ENCODE data around the gene CACNA2D2.

Gene CACNA2D2

GRCh38 chr3:50393061-50393460 lies 110.4 kb downstream of the CACNA2D2 start:
- Mint-ChIP-seq H3K9me3 (no peaks in the 10 kb centered on the region), H3K4me1 (peaks cover 27% of the 10 kb centered on the region), H3K27ac (peak overlapping the region; percentile 43), H3K36me3 (no peaks in the 10 kb centered on the region), H3K4me3 (no peak overlapping the region)
- DNase-seq (ENCODE audit: low spot score in 2 of 2) (no peak), ATAC-seq (no peak)

DNA sequence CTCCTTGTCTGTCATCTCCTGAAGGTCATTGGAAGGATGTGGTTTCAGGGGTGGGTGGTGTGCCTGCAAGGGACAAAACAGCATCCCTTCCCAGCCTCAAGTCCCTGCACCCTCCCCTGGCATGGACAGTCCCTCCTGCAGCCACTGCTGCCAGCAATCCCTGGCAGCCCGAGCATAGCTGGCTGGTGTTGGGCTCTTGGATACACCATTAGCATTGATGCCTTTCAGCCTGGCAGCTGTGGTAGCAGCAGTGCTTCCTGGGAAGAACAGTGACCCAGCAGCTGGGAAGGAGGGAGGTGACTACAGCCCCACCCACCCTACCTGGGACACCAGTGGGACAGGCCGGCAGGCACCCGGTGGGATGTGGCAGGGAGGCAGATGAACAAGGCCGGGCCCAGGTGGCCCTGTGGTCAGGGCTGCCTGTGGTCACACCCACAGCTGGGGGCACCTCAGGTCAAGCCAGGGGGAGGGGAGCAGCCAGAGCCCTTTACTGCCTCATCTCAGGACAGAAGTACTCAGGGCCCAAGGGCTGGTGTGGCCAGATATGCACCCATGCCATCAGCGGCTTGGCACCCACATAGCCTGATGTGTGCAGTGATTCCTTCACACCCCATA lies 111.2 kb downstream of the CACNA2D2 start:
- Mint-ChIP-seq H3K9me3 (no peaks in the 10 kb centered on the region), H3K4me3 (no peak overlapping the region), H3K27ac (peak overlapping the region; percentile 76), H3K36me3 (no peaks in the 10 kb centered on the region), H3K4me1 (peaks cover 27% of the 10 kb centered on the region)
- DNase-seq (ENCODE audit: low spot score in 2 of 2) (no peak), ATAC-seq (peak; percentile 8)

DNA sequence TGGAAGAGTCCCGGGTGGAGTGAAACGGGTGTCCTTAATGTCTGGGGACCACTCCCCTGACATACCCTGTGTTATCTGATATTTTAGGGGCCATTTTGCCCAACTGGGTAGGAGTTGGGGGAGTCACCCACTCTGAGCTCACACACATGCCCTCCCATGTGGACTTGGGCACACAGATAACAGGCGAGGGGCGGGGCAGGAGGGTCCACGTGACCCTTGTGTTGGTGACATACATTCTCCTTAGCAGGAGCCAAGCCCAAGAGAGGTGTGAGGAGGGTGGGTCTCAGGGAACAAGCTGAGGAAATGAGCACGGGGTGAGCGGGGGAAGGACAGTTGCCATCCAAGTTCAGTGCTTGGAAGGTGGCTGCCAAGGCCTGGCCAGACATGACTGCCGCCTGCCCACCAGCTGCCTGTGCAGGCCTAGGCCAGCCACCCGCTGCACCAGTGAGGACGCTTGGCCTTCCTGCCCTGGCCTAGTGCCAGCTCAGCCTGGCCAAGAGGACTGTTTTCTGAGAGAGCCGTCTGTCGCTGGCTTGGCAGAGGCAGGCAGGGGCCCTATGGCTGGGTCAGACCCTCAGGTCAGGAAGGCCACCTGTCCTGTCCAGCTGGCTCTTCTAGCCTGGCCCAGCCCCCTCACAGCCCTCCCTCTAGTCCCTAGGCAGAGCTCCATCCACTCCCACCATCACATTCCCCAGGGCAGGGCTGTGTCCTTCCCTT lies 112.8 kb downstream of the CACNA2D2 start:
- Mint-ChIP-seq H3K4me3 (no peak overlapping the region), H3K4me1 (peaks cover 19% of the 10 kb centered on the region), H3K36me3 (no peaks in the 10 kb centered on the region), H3K9me3 (no peaks in the 10 kb centered on the region), H3K27ac (peak overlapping the region; percentile 76)
- ATAC-seq (no peak), DNase-seq (ENCODE audit: low spot score in 2 of 2) (no peak)

DNA sequence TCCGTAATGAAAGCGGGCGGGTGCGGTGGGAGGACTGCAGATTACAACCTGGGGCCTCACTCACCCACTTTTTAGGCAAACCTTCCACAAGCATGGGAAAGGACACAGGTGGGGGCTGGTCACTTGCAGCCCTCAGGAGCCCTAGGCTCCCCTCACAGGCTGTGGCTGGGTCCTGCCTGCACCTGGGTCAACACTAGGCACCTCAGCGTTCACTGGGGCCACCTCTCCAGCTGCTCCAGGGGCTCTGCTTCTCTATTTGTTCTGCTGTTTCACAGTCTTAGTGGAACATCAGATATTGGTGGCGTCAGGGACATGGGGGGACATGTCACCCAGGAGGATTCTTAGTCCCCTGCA lies 114.0 kb downstream of the CACNA2D2 start:
- DNase-seq (ENCODE audit: low spot score in 2 of 2), result no peak
- no peak overlapping the region for H3K4me3 Mint-ChIP-seq
- no peaks in the 10 kb centered on the region for H3K36me3 Mint-ChIP-seq
- H3K9me3 Mint-ChIP-seq, result no peaks in the 10 kb centered on the region
- no peak for ATAC-seq
- peaks cover 19% of the 10 kb centered on the region for H3K4me1 Mint-ChIP-seq
- no peak overlapping the region for H3K27ac Mint-ChIP-seq

DNA sequence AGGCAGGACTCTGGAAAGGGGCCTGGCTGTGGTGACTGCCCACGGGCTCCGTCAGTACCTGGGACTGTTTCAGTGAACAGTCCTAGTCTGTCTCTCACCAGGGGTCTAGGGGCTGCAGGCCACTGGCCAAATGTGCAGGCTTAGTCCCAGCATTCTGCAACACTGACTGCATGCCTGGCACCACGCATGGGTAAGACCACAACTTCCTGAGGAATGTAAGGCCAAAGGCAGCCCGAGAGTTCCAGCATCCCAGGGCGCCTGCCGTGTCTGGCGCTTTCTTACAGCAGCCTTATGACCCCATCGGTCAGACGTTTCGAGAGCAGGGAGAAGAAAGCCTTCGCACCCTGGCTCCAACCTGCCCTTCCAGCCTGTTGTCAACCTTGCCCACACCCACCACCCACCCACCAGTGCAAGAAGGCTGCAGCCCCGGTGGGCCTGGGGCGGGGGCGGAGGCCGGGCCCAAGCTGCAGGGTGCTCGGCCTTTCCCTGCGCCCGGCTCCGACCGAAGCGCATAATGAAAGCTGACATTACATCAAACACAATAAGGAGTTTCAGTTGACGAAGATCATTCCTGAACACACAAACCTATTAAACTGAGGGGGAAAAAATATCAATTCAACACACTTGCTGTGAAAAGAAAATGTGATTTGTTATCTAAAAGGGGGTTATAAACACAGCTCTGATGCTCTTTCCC lies 114.6 kb downstream of the CACNA2D2 start:
- no peak overlapping the region for H3K27ac Mint-ChIP-seq
- H3K9me3 Mint-ChIP-seq, result no peaks in the 10 kb centered on the region
- peaks cover 19% of the 10 kb centered on the region for H3K4me1 Mint-ChIP-seq
- DNase-seq (ENCODE audit: low spot score in 2 of 2) (no peak), ATAC-seq (no peak)
- H3K36me3 Mint-ChIP-seq, result no peaks in the 10 kb centered on the region
- no peak overlapping the region for H3K4me3 Mint-ChIP-seq

DNA sequence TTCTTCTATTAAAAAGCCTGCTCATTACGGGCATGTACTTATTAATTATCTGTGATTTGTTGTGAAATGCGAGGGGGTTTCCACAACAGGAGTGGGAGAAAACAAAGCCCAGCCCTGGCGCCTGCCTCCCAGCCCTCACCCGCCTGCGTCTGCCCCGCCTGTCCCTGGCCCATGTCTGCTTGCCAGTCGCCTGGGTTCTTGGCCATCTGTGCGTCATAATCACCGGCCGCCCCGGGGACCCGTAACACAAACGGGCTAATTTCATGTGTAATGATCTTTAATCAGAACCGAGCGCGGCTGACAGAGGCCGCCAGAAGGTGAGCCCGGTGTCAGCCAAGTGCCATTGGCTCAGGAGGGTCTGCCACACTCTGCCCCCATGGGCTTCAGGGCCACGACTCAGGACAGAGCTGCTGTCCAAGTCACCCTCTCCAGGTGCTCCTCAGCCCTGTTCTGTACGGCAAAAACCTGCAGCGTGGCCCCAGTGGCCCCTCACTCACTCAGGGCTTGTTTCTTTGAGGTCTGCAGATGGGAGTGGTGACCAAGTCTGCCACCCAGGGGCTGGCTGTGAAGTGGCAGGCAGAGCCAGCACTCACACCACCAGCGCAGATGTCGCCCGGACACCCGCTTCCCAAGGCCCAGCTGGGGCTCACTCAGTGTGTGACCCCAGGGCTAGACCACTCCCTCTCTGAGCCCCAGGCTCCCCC lies 115.3 kb downstream of the CACNA2D2 start:
- H3K4me3 Mint-ChIP-seq, result no peak overlapping the region
- H3K27ac Mint-ChIP-seq, result no peak overlapping the region
- ATAC-seq (no peak), DNase-seq (ENCODE audit: low spot score in 2 of 2) (no peak)
- peaks cover 18% of the 10 kb centered on the region for H3K4me1 Mint-ChIP-seq
- H3K36me3 Mint-ChIP-seq, result no peaks in the 10 kb centered on the region
- H3K9me3 Mint-ChIP-seq, result no peaks in the 10 kb centered on the region

- Mint-ChIP-seq H3K4me3 (no peak overlapping the region), H3K9me3 (no peaks in the 10 kb centered on the region), H3K36me3 (no peaks in the 10 kb centered on the region), H3K27ac (no peak overlapping the region), H3K4me1 (no peaks in the 10 kb centered on the region)
- ATAC-seq, result no peak
- DNase-seq (ENCODE audit: low spot score in 2 of 2), result no peak
Measured at GRCh38 chr3:50385754-50386153, 117.7 kb downstream of the CACNA2D2 start.

GRCh38 chr3:50383750-50384149 lies 119.7 kb downstream of the CACNA2D2 start:
- no peaks in the 10 kb centered on the region for H3K4me1 Mint-ChIP-seq
- H3K36me3 Mint-ChIP-seq, result no peaks in the 10 kb centered on the region
- peak overlapping the region; percentile 9 for H3K27ac Mint-ChIP-seq
- no peaks in the 10 kb centered on the region for H3K9me3 Mint-ChIP-seq
- ATAC-seq, result no peak
- no peak for DNase-seq (ENCODE audit: low spot score in 2 of 2)
- no peak overlapping the region for H3K4me3 Mint-ChIP-seq

DNA sequence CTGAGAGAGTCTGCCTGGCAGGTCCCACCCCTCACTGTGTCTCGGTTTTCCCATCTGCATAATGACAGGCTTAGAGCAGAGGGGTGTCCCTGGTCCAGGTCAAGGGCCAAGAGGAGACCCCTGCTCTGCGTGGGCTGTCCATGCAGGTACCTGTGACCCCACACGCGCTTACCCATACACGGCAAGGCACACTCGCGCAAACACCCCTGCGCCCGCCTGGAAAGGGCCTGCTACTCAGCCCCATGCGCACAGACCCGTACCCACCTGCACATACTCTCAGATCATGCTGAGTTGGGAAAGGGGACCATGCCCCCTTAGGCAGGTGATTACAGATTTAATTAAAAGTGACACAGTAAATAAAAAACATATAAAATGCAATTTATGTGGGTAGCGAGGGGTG lies 120.7 kb downstream of the CACNA2D2 start:
- H3K4me1 Mint-ChIP-seq, result peaks cover 7% of the 10 kb centered on the region

DNA sequence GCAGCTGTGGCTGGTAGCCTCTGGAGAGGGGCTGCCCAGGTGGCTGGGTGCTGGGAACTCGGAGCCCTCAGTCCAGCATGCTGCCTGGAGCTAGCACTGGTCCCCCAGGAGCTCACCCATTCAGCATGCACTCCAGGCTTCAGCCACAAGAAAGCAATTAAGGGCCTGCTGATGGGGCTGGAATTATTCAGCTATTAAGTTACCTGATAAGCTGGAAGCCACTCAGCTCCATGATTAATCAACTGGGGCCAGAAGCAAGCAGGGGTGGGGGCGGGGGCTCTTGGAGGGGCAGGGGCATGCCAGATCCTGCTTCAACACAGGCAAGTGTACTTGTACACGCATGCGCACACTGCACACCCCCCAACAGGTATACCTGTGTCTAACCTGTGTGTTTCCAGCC lies 122.1 kb downstream of the CACNA2D2 start:
- H3K27ac Mint-ChIP-seq, result peak overlapping the region; percentile 72
- H3K36me3 Mint-ChIP-seq, result peaks cover 7% of the 10 kb centered on the region
- DNase-seq (ENCODE audit: low spot score in 2 of 2) (no peak), ATAC-seq (no peak)
- H3K4me1 Mint-ChIP-seq, result peaks cover 7% of the 10 kb centered on the region
- no peak overlapping the region for H3K4me3 Mint-ChIP-seq
- H3K9me3 Mint-ChIP-seq, result no peaks in the 10 kb centered on the region

More for the DNA sequence above, 120.7 kb downstream of the CACNA2D2 start:
- no peak for ATAC-seq
- Mint-ChIP-seq H3K27ac (no peak overlapping the region), H3K36me3 (peaks cover 7% of the 10 kb centered on the region), H3K9me3 (no peaks in the 10 kb centered on the region), H3K4me3 (no peak overlapping the region)
- DNase-seq (ENCODE audit: low spot score in 2 of 2), result no peak

GRCh38 chr3:50380405-50381085 lies 122.9 kb downstream of the CACNA2D2 start:
- DNase-seq (ENCODE audit: low spot score in 2 of 2), result no peak
- H3K27ac Mint-ChIP-seq, result peak overlapping the region; percentile 72
- H3K4me1 Mint-ChIP-seq, result peaks cover 7% of the 10 kb centered on the region
- no peak overlapping the region for H3K4me3 Mint-ChIP-seq
- H3K36me3 Mint-ChIP-seq, result peaks cover 7% of the 10 kb centered on the region
- no peaks in the 10 kb centered on the region for H3K9me3 Mint-ChIP-seq
- no peak for ATAC-seq

- Mint-ChIP-seq H3K27ac (peak overlapping the region; percentile 57), H3K36me3 (peaks cover 7% of the 10 kb centered on the region), H3K4me3 (no peak overlapping the region), H3K9me3 (no peaks in the 10 kb centered on the region), H3K4me1 (peaks cover 8% of the 10 kb centered on the region)
- DNase-seq (ENCODE audit: low spot score in 2 of 2), result no peak
- no peak for ATAC-seq
Measured at GRCh38 chr3:50378757-50379156, 124.7 kb downstream of the CACNA2D2 start.

DNA sequence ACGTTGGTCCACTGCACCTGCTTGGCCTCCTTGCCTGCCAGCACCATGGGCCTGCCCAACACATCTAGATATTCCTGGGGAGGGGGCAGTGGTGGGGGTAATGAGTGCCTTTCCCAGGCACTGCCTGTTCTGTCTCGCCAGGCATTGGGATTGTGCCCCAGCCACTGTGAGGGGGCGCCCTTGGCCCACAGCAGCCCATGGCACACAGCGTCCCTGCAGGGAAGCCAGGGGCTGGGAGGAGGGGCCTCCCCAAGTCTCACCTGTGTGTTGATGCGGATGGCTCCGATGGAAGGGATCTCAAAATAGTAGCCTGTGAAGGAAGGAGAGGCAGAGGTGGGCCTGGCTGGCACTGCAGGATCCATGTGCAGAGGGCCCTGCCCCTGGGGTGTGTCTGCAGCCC lies 125.4 kb downstream of the CACNA2D2 start:
- Mint-ChIP-seq H3K9me3 (no peaks in the 10 kb centered on the region), H3K4me3 (no peak overlapping the region), H3K27ac (peak overlapping the region; percentile 57), H3K36me3 (peaks cover 7% of the 10 kb centered on the region), H3K4me1 (peaks cover 15% of the 10 kb centered on the region)
- no peak for DNase-seq (ENCODE audit: low spot score in 2 of 2)
- no peak for ATAC-seq

GRCh38 chr3:50375258-50375931 lies 128.0 kb downstream of the CACNA2D2 start:
- peaks cover 7% of the 10 kb centered on the region for H3K36me3 Mint-ChIP-seq

More at GRCh38 chr3:50375258-50375931, 128.0 kb downstream of the CACNA2D2 start:
- DNase-seq (ENCODE audit: low spot score in 2 of 2), result no peak
- peaks cover 21% of the 10 kb centered on the region for H3K4me1 Mint-ChIP-seq
- H3K9me3 Mint-ChIP-seq, result no peaks in the 10 kb centered on the region
- H3K4me3 Mint-ChIP-seq, result no peak overlapping the region
- H3K27ac Mint-ChIP-seq, result no peak overlapping the region
- ATAC-seq, result peak; percentile 25

All from stimulated activated effector memory CD8-positive, alpha-beta T cell treated with anti-CD3 and anti-CD28 coated beads, Interleukin-12 subunit alpha, Interleukin-12 subunit beta, amount 100 ng/mL, for 72 hours (primary cell).